GM18511 (cell line): ENCODE measurements around the gene MAEL.

ENCODE experiments used
- ATAC-seq: cut with Tn5 transposase; IDR thresholded peaks from one replicate; pipeline ENCODE4 v1.9.1; 2021; ENCODE audit warnings: mild to moderate bottlenecking, moderate library complexity; ENCODE audit not compliant: unreplicated experiment

MAEL gene

DNA sequence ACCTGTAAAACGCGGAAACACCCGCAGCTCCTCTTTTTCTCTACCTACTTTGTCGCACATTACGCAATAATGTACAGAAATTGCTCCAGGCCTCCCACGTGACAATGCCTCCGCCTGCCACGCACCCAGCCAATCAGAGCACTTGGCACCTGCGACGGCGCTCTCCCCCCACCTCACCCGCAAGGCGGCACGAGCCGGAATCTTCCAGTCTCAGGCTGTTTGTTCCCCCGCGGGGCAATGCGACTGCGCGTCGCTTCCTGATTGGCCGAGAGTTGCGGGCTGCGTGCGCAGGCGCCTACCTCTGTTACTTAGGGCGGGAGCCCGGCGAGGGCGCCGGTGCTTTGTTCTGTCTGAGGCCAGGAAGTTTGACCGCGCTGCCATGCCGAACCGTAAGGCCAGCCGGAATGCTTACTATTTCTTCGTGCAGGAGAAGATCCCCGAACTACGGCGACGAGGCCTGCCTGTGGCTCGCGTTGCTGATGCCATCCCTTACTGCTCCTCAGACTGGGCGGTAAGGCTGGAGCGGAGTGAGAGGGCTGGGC lies at the start of gene MAEL:
TSS of gene MAEL (plus strand) at position 307 of the 542 bp plus-strand sequence. CDS start at position 380, 73 bp downstream.
- ATAC-seq = no peak

DNA sequence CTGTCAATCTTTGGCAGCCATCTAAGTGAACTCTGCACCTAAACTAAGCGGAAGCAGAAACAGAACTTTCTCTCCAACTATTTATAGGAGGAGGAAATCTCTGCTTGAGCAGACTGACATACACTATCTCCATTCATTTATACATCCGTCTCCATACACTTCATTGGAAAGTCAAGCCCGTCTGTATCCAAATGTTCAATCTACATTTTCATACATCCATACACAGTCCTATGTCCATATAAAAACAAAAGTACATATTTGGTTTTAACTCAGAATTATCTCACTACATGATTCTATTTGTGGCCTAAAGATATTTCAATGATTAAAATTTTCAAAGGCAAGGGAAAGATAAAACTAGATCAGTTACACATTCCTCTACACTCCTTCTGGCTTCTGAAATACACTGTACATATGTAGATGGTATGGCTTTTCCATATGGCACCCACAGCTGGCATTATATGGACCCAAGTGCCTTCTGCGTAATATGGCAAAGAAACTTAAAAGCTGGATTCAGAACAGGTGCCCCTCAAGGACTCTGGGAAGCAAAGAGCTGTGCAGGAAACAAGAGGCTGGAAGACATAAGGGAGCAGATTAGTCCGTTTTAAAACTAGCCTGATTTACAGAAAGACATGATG lies 49.2 kb upstream of the MAEL start:
- ATAC-seq = no peak

DNA sequence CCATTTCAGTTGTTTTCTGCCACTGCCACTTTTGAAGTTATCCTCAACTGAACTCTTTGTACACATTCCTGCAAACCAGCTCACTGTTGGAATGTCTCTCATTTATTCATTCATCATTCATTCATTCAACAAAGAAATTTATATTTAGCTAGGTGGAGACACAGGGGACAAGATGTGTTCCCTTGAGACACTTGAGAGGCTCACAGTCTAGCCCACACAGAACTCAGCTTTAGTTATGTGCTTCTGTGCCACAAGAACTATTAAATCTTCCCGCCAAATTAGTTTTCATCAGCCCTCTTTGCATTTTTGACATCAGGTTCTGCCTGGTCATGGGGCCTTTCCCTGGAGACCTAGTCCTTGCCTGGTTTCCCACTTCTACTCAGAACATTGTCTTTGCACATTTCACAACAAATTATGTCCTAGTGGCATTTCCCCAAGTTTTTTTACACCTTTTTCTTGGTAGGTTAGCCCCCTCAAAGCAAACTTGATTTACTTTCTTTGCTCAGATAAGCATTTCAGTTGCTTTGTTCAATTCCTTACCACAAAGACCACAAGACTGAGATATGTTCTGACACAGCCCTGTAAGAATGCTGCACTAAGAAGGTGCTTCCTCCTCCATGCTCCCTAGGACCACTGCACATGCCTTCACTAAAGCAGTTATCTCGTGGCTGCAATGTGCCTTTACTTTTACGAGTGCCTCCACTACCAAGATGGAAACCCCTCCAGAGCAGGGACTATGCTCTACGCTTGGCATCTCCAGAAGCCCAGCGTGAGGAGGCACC lies 44.7 kb upstream of the MAEL start:
- peak; percentile 74 for ATAC-seq

DNA sequence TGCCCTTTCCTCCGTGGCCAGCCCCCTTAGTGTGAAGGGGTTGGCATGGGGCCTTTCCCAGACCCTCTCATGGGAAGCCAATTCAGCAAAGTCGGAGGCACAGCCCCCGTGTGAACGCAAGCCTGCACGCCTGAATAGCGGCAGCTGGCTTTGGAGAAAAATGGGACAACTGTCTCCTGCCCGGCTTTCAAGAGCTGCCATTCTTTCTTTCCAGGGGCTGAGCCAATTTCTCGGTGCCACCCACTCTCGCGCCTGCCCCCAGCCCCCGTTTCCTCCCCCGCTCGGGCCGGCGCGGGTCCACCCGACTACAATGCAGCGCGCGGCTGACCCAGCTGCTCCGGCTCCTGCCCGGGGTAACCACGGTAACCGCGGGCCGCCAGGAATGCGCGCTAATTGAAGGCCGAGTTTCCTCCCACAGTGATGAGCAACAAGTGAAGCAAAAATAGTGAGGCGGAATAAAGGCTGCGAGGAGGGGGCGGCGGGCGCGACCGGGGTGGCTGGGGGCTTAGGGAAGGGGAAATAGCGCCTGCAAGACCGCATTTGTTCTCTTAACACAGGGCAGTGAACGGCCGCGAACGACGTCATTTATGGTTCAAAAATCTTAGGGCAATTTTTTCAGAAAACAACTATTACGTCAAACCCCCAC lies 41.6 kb upstream of the MAEL start:
- peak; percentile 56 for ATAC-seq

DNA sequence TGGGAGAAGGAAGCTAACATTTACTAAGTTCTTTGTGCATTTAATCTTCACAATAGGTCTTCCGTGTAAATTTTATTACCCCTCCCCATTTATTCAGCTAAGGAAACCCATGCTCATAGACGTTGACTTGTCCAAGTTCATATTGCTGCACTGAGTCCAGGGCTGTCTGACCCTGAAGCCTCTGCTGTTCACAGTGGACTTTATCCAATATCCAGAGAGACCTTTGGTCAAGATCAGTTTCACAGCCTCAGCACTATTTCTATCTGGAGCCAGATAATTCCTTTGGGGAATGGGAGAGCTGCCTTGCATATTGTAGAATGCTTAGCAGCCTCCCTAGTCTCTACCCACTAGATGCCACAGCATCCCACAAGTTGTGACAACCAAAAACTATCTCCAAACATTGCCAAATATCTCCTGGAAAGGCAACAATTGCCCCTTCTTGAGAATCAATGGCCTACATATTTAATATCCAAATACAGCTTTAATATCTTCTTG lies 40.2 kb upstream of the MAEL start:
- ATAC-seq = no peak

DNA sequence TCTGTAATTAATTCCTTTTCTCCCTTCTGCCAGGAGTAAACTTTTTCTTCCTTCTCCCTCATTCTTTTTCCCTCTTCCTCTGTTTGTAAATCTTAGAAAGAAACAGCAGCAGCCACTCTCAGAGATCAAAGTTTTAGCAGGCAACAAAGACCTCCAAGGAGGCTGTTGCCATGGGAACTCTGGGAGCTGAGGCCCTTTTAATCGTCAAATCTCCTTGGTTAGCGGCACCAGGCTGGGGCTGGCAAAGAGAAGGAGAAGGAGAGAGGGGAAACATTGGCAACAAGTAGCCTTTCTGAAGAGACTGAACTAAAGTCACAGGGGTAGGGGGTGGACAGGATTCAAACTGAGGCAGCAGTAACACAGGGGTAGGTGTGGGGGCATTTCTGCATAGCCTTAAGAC lies 38.9 kb upstream of the MAEL start:
- ATAC-seq = no peak

DNA sequence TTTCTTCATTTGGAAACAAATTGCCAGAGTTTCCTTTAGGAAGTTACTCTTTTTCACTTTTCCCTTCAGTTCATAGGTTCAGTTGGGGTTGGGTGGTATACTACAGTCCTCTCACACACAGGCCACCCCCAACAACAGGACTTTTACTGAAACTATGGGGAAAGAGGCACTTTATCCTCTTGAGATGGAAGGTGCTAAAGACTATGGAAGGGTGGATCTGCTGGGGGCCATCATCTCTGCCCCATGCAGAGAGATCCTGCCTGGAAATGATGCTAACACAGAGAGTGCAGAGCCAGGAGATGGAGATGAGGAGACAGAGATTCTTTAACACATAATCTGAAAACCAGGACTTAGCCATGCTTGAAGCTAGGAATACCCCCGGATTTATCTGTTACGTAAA lies 38.0 kb upstream of the MAEL start:
- no peak for ATAC-seq

DNA sequence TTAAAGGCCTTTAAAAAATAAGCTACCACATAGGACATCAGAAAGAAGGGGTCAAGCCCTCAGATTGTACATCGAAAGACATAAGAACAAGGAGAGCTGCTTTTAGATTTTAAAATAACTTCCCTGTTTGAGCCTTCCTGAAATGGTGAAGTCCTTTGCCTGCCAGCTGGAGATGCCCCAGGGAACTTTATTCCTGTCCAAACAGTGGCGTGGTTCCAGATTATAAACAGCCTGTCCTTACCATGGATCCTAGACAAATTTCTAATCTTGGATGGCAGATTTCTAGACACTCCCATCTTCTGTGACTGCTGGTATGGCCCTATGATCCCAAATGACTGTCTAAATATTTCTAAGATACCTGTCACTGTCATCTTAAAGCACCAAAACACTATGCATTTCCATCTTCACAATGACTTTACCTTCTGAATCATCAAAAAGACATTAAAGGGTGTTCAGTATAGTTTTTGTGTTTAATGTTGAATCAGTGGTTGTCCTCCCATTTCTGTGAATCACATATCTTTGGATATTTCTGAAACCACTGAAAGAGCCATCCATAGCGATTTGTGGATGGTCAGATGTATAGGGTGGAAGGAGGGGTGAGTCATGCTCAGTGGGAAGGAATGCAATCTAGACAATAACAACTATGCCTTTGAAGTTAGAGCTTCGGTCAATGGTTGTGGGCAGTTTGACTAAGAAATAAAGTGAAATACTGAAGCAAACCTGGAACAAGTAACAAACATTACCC lies 36.9 kb upstream of the MAEL start:
- ATAC-seq = no peak

DNA sequence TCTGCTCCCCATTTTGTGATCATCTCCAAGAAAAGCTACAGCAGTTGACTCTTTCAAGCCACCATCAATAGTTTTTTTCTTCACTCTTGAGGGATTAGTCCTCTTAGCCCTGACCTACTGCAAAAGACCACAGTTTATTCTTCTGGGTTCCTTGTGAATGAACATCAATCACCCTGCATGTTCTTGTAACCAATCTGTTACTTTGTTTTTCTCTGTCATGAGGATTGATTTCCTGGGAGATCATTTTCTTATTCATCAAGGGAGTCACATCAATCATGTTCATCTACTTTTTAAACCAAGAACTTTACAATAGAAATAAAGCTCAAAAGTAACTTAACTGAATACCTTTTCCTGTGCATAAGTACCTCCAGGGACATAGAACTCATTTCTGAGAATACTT lies 35.6 kb upstream of the MAEL start:
- ATAC-seq = no peak

DNA sequence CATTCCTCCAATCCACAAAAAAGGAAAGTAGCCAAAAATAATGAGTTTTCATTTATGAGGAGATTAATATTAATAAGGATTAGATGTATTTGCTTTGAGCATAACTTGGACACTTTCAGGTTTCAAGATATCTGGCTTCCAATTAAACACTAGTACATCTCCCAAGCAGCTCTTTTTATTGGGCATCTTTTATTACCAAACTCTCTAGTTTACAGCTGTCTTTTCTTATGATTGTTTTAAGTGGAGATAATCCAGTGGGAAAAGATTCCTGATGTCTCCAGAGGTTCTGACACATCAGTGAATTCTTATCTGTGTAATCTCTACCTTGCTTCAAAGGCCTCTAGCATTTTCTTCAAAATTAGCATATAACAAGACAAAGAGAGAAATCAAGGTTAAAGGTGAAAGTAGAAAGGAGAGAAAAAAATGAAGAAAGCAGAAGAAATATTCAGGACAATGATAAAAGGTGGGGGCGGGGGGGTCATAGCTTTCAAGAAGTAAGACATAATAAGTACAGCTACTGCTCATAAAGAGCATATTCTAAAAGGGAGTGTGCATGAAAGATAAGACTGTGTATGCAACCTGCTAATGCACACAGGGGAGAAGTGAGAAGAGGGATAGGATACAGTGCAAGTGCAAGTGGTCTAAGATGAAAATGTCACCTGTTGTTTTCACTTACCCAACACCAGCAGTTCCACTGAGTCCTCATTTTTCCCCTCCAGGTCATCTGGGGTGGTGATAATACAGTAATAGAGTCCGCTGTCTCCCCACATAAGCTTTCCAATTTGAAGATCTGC lies 32.8 kb upstream of the MAEL start:
- ATAC-seq = no peak

DNA sequence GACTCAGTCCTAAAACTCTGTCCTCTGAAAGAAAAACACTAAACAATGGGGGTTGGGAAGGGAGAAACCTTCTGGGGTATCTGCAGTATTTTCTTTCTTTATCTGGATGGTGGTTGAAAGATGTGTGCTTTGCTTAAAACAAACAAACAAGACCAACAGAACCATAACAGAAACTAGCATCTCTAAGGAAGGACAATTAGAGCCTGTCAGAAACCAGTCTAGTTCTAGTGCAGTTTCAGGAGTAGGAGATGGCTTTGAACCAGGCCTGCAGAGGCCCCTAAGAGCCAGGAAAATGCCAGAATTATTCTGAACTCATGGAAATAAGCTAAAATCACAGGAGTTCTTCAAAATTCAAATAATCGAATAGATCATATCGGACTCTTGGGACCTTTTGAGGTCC lies 32.2 kb upstream of the MAEL start:
- no peak for ATAC-seq

DNA sequence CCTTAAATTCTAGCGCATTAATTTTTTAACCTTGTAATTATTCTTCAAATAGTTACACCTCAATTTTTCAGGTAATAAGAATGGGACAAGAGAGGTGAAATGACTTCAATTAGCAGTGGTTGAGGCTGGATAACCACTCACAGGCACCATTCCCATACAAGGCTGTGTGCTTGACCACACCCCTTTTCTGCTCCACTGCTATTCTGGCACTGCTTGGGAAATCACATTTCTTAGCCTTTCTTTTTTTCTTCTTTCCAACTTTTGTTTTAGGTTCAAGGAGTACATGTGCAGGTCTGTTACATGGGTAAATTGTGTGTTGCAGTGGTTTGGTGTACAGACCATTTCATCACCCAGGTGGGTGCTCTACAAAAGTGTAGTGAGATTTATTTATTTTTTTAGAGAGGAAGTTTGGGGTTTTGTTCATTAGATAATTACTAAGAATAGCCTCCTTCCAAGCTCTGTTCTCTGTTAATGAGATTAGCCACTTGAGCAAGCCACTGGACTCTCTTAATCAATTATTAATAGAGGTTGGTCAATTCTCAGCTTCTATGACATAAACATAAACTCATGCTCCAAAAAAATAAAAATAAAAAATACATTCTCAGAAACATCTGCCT lies 28.1 kb upstream of the MAEL start:
- ATAC-seq = peak; percentile 66

DNA sequence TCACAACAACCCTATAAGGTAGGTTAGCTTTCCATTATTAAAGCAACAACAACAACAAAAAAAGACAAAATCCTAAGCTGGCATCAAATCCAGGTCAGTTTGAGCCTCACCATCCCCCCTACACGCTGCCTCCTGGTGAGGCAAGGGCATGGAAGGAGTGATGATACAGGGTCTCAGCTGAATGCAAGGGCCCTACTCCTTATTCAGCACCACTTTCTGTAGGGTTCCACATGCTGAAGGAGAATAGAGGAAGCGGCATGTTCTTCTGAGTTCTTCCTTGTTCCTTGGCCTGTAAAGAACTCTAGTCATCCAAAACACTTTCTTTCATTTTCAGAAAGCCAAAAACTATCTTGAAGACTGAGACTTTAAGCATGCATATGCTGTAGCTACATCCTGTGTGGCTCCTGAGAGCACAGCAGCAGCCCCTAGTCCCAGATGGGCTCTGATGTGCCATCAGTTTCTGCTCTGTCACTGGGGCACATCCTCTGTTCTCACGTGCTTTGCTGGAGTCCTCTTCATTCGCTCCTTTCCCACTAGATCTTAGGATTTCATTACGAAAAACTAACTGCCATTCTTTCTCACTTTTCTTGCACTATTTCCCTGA lies 19.9 kb upstream of the MAEL start:
- ATAC-seq = peak; percentile 92

DNA sequence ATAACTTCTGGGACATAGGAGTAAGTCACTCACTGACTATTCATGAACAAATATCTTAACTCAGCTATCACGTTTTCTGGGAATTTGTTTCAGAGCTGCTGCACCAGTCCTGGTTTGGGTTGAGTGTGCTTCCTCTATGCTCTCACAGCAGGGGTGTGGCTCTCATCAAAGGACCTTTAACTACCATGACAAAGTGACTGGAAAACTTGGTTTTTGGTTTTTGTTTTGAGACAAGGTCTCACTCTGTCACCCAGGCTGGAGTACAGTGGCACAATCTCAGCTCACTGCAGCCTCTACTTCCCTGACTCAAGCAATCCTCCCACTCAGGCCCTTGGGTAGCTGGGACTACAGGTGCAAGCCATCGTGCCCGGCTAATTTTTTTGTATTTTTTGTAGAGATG lies 17.8 kb upstream of the MAEL start:
- no peak for ATAC-seq

DNA sequence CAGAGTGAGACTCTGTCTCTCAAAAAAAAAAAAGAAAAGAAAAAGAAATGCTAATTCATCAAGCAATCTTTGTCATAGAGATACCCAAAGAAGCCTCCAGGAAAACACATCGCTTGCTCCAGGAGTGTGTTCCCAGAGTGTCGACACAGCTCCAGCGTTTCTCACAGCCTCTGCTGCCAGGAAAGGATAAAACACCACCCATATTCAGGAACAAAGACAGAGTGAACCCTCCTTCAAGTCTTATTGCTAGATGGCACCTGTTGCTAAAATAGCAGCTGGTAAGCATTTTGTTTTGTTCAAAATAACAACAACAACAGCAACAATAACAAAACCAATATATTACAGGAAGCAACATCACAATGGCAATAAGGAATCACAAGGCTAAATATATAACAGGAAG lies 16.9 kb upstream of the MAEL start:
- no peak for ATAC-seq

DNA sequence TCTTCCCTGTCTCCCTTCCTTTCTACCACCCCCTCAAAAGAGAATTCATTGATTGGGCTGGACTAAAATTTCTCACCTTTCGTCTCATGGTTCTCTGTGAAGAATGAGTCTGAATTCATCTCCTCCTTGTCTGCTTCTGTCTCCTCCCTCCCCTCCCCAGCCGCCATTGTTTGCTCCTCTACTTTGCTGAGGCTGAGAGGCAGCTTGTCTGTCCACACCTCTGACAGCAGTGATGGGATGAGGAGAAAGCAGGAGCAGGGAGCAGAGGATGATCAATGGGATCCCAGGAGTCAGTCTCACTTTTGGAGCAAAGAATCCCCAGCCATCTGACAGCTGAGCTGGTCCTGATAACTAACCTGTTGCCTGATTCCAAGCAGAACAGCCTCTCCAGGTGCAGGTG lies 16.3 kb upstream of the MAEL start:
- ATAC-seq = no peak

DNA sequence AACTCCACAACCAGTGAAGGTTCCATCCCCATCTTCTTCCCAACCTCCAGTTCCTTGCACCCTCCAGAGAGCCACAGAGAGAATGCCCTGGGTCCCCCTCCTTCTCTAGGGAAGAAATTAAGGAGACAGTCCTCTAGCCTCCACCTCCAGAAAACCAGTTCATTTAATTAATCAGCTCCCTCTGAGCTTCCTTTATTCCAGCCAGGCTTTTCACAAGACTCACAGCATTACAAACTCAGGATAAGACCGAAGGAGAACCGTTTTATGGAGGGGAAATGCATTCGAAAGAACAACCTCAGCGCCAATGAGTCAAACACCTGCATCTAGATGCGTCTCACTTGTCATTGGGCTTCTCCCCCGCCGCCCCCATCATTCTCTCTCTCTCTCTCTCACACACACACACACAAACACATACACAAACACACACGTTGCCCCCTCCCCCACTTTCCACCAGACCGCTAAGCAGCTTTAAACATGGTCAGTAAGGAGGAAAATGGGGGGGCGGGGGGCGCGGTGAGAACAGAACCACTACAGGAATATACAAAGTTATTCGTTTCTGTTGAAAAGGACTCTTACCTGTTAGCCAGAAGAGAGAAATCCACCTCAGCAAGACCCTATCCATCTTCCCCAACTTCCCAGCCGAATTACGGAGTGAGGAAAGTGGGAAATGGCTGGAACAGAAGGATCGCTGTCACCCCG lies 14.3 kb upstream of the MAEL start:
- ATAC-seq = peak; percentile 29

DNA sequence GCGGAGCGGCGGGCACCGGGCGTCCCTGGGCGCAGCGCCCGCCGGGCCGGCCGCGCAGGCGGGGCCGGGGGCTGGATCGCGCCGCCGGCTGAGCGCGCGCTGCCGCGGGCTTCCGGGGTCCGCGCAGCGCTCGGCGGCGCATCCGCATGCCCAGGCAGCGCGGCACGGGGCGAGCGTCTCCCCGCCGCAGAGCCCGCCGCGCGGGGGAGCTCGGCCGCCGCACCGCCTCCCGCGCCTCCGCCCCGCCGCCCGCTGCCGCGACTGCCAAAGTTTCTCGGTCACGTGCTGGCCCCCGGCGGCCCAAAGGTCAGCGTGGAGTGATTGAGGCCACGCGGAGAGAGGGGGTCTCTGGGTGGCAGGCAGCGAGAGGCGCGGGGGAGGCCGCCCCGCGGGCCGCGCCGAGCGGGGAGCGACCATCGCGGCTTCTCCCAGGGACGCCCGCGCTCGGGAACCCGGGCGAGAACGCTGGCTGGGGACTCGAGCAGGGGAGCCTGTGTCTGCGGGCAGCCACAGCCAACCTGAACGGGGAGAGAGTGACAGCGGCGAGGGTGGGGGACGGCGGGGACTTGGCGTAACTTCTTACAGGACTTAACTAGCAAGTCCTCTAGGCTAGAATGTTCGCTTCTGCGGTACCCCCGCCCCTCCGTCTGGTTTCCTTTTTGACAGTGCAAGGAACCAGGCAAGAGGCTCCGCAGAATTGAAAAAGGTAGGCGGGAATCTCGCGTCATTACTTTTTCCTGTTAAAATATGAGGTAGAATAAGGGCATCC lies 13.5 kb upstream of the MAEL start, which contains the start of gene ILDR2:
TSS of gene ILDR2 (minus strand) at position 180 of the 769 bp plus-strand sequence. CDS start 272 bp downstream, outside the sequence.
- peak; percentile 71 for ATAC-seq
